GM23248 (cell line): Measurements from ENCODE around the gene HAPSTR1.

Experiments
- EZH2 ChIP-seq: fragments of 200-600 bp; sonication (generic); IDR thresholded peaks from 2 replicates; pipeline ENCODE4 v1.6.1; 2018; ENCODE audit warnings: antibody characterized with exemption, mild to moderate bottlenecking; ENCODE audit not compliant: insufficient read depth, poor library complexity, severe bottlenecking
- EZH2phosphoT487 ChIP-seq: fragments of 200-600 bp; sonication (generic); IDR thresholded peaks from 2 replicates; pipeline ENCODE4 v1.6.1; 2018; ENCODE audit warnings: antibody characterized with exemption, moderate library complexity, mild to moderate bottlenecking, low read depth; ENCODE audit not compliant: insufficient read depth

DNA sequence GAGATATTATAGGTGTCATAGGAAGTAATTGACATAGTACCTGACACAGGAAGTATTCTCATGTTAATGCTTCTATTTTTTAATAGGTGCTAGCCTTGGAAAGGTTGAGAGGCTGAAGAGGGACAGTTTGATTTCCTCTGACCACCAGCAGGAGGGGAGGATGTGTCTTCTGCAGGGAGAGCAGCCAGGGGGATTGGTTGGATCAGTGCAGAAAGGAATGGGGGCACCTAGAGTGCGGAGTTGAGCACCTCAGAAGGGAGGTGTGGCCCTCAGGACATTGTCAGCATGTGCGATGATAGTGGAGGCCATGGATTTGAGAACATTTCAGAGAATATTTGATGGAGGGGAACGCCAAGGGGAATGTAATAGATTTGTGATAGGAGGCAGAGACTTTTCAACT is 23.4 kb downstream of the HAPSTR1 start:
- no peak for TF ChIP-seq EZH2phosphoT487
- no peak for TF ChIP-seq EZH2
